HUES6 (cell line): ENCODE results near the gene FBXO38.
"Not testable (repeated sequence)": the region's sequence is repeated elsewhere in the genome, so short reads cannot be mapped to it uniquely, and the experiment has no call there.

ENCODE experiments used
- H3K27ac ChIP-seq: 2 replicates; pipeline ENCODE4 v1.7.0; 2013; ENCODE audit warnings: low read depth, mild to moderate bottlenecking, low read length, inconsistent platforms
- H3K27me3 ChIP-seq: 2 replicates; pipeline ENCODE4 v1.6.1; 2013; ENCODE audit warnings: low read length; ENCODE audit not compliant: control insufficient read depth, insufficient read depth
- H3K36me3 ChIP-seq: 2 replicates; pipeline ENCODE4 v1.6.1; 2013; ENCODE audit warnings: low read length; ENCODE audit not compliant: control insufficient read depth, insufficient read depth
- H3K4me1 ChIP-seq: 2 replicates; pipeline ENCODE4 v1.6.1; 2013; ENCODE audit warnings: low read length; ENCODE audit not compliant: control insufficient read depth, insufficient read depth
- H3K4me3 ChIP-seq: 2 replicates; pipeline ENCODE4 v1.5.1; 2013; ENCODE audit warnings: low read depth, low read length
- H3K9ac ChIP-seq: one replicate; pipeline ENCODE4 v1.6.1; 2013; ENCODE audit warnings: mild to moderate bottlenecking, low read length
- H3K9me3 ChIP-seq: 2 replicates; pipeline ENCODE4 v1.6.1; 2013; ENCODE audit warnings: low read depth, low read length; ENCODE audit not compliant: control insufficient read depth, insufficient read depth

FBXO38 gene

DNA sequence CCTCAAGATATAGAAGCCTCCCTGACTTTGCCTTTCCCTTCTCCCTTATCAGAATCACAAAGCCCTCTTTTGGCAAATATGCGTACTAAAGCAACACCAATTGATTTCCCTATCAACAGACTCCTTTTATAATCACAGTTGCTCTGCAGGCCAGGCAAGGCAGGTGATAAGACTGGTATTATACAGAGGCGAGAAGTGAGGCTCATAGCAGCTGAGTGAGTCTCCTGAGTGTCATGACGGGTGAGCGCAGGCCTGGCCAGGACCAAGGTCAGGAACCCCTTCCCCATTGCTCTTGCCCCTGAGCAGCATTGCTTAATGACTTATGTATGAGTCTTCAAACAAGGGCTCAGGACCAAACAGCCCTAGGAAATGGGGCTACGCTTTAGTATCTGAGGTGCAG, 70.8 kb downstream of the FBXO38 start:
- H3K9ac ChIP-seq: no peak overlapping the region
- peaks cover 24% of the 10 kb centered on the region for H3K4me1 ChIP-seq
- H3K4me3 ChIP-seq: no peak overlapping the region
- no peaks in the 10 kb centered on the region for H3K27me3 ChIP-seq
- no peaks in the 10 kb centered on the region for H3K36me3 ChIP-seq
- no peaks in the 10 kb centered on the region for H3K9me3 ChIP-seq
- H3K27ac ChIP-seq: no peak overlapping the region

DNA sequence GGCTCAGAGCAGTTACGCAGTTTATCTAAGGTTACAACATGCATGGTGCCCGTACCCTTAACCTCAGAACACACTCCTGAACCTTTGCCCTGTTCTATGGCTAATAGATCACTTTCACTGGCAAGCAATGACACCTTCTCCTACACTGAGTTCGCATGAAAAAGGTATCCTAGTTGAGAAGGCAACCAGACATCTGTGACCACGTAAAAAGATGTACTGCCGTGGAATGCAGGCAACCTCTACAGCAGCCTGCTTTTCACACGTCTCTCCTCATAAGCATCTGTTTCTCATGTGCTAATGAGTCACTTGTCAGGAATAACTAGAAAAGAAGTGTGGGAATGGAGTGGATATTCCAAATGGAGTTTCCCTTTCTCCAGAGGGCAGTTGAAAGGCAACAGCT, 71.4 kb downstream of the FBXO38 start:
- peaks cover 24% of the 10 kb centered on the region for H3K4me1 ChIP-seq
- H3K27me3 ChIP-seq: no peaks in the 10 kb centered on the region
- H3K4me3 ChIP-seq: no peak overlapping the region
- H3K36me3 ChIP-seq: no peaks in the 10 kb centered on the region
- H3K27ac ChIP-seq: no peak overlapping the region
- H3K9ac ChIP-seq: no peak overlapping the region
- H3K9me3 ChIP-seq: no peaks in the 10 kb centered on the region

DNA sequence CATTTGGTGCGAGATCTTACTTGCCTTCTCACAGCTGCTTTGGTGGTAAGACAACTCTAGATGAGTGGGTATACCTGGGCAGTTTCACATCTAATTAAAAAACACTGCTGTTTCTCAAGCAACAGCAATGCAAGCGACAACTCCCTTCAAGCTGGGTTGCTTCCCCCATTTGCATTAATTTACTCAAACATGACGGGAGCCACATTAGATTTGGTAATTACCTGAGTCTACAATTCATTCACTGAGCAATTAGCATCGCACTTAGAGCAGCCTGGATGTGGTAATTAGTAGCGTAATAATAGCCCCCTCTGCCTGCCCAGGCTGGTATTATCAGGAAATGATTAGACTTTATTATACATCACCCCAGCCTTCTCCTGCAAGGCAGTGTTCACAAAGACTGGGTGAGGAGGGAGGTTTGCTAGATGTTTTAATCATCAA, 73.4 kb downstream of the FBXO38 start:
- H3K9me3 ChIP-seq: no peaks in the 10 kb centered on the region
- H3K27me3 ChIP-seq: no peaks in the 10 kb centered on the region
- H3K27ac ChIP-seq: no peak overlapping the region
- no peak overlapping the region for H3K4me3 ChIP-seq
- no peaks in the 10 kb centered on the region for H3K36me3 ChIP-seq
- H3K4me1 ChIP-seq: peaks cover 24% of the 10 kb centered on the region
- no peak overlapping the region for H3K9ac ChIP-seq

DNA sequence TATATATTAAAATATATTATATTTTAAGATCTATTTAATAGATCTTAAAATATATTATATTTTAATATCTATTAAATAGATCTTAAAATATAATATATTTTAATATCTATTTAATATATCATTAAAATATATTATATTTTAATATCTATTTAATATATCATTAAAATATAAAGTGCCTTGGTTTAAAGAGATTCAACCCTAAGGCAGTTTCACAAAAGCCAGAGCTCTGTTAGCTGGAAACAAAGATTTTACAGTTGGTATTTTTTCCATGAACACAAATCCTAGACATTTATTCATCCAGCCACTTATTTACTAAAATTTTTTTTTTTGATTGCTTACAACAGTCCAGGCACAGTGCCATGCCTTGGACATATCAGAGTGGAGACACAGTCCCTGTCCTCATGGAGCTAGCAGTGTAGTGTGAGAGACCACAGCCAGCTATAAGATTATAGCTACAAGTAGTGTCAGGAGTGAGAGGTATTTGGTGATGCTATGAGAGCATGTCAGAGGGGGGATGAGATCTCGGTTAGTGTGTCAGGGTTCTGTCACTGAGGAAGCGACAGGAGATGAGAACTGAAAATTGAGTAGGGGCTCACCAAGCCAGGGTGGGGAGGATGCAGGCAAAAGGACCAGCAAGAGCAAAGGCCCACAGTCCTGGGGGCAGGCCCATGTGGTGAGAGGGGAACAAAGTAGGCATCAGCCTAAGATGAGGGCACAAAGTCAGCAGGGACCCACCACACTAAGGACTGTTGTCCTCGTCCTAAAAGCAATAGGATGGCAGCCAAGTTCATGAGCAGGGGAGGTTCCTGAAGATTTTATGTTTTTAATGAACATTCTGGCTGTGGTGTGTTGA, 74.5 kb downstream of the FBXO38 start:
- Histone ChIP-seq H3K9ac (no peak overlapping the region), H3K27me3 (no peaks in the 10 kb centered on the region), H3K4me1 (peaks cover 20% of the 10 kb centered on the region), H3K36me3 (no peaks in the 10 kb centered on the region), H3K9me3 (no peaks in the 10 kb centered on the region), H3K4me3 (no peak overlapping the region), H3K27ac (no peak overlapping the region)

DNA sequence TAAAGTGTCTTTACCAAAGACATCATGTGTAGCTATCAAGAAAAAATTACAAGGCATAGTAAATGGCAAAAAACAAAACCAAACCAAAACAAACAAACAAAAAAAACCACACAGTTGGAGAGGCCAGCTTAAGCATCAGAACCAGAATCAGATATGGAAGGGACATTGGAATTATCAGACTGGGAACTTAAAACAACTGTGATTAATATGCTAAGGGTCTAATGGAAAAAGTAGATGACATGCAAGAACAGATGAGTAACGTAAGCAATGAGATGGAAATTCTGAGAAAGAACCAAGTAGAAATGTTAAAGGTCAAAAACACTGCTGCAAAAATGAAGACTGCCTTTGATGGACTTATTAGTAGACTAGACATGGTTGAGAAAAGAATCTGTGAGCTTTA, 75.9 kb downstream of the FBXO38 start:
- no peaks in the 10 kb centered on the region for H3K9me3 ChIP-seq
- H3K4me3 ChIP-seq: no peak overlapping the region
- H3K27me3 ChIP-seq: no peaks in the 10 kb centered on the region
- H3K36me3 ChIP-seq: no peaks in the 10 kb centered on the region
- H3K27ac ChIP-seq: no peak overlapping the region
- H3K4me1 ChIP-seq: peaks cover 13% of the 10 kb centered on the region
- H3K9ac ChIP-seq: no peak overlapping the region

DNA sequence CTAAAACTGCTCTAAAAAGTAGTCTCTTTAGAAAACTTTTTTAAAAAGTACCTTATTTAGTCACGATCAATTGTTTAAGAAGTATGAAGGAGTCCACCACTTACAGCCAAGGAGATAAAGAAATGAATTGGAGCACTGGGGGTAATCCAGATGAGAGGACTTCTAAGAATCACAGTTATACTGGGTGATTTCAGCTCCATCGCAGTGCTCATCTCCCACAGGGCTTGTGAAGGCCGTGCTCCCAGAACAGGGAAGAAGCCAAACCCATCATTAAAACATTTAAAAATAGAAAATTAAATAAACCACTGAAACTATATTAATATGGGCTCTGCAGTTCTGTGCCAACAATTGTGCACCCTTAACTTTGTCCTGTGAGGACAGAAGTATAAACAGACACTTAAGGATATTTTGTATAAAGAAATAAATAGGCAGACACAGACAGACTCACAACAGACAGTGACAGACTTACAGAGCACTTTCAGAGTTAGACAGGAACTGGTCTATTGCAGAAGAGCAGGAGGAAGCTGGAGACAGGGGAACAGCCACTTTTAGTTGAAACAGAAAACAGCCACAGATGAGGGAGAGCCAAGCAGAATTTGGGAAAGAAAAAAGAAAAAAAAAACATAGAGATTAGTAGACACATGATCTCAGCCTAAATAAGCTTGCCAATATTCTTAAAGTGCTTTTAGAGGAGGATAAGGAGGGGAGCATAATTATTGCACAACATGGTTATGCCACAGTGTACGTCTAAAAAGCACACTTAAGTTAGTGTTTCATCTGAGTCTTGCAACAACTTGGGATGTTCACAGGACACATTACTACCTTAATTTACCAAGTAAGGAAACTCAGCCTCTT, 81.8 kb downstream of the FBXO38 start:
- Histone ChIP-seq H3K27ac (no peak overlapping the region), H3K27me3 (no peaks in the 10 kb centered on the region), H3K4me3 (no peak overlapping the region), H3K9me3 (no peaks in the 10 kb centered on the region), H3K9ac (no peak overlapping the region), H3K4me1 (no peaks in the 10 kb centered on the region), H3K36me3 (no peaks in the 10 kb centered on the region)

DNA sequence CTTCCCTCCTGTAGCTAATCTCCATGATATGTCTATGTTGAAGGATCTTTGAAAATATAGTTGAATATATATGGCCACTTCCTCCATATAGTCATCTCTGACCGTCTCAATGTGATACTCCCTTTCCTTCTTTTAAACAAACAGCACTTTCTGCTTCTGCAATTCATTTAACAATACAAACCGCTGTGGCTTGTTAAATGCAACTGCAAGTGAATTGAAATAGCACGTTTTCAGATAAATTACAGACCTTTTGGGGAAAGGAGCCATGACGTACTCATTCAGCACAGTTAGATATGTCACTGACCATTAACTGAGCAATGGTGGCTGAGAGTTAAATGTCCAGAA, 82.5 kb downstream of the FBXO38 start:
- H3K36me3 ChIP-seq: no peaks in the 10 kb centered on the region
- no peak overlapping the region for H3K4me3 ChIP-seq
- H3K27ac ChIP-seq: no peak overlapping the region
- H3K4me1 ChIP-seq: no peaks in the 10 kb centered on the region
- H3K9ac ChIP-seq: no peak overlapping the region
- H3K9me3 ChIP-seq: no peaks in the 10 kb centered on the region
- no peaks in the 10 kb centered on the region for H3K27me3 ChIP-seq

DNA sequence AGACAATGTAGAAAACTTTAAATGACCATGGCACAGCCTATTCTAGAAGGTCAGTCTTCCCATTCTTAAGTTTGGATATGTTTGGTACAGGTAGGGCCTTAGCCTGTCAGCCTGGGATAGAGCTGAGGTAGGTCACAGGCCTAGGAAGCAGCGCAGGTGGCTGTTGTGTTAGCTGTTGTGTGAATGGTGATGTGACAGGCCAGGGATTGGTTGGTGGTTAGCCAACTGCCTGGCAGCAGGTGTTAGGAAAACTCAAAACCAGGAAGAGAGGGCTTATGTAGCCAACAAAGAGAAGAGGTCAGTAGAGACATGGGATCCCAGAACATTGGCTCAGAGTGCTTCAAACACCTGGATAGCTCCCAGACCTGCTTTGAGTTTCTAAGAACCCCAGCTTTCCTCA, 84.2 kb downstream of the FBXO38 start:
- H3K27me3 ChIP-seq: no peaks in the 10 kb centered on the region
- no peaks in the 10 kb centered on the region for H3K9me3 ChIP-seq
- H3K4me1 ChIP-seq: no peaks in the 10 kb centered on the region
- H3K27ac ChIP-seq: no peak overlapping the region
- H3K9ac ChIP-seq: no peak overlapping the region
- no peaks in the 10 kb centered on the region for H3K36me3 ChIP-seq
- H3K4me3 ChIP-seq: no peak overlapping the region

DNA sequence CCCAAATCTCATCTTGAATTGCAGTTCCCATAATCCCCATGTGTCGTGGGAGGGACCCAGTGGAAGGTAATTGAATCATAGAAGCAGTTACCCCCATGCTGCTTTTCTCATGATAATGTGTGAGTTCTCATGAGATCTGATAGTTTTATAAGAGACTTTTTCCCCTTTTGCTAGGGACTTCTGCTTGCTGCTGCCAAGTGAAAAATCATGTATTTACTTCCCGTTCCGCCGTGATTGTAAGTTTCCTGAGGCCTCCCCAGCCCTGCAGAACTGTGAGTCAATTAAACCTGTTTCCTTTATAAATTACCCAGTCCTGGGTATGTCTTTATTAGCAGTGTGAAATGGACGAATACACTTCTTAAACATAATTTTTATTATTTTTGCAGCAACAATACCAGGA, 85.0 kb downstream of the FBXO38 start:
- H3K4me1 ChIP-seq, H3K9ac ChIP-seq, H3K27ac ChIP-seq, H3K27me3 ChIP-seq, H3K9me3 ChIP-seq, H3K4me3 ChIP-seq, H3K36me3 ChIP-seq: not testable (repeated sequence)

DNA sequence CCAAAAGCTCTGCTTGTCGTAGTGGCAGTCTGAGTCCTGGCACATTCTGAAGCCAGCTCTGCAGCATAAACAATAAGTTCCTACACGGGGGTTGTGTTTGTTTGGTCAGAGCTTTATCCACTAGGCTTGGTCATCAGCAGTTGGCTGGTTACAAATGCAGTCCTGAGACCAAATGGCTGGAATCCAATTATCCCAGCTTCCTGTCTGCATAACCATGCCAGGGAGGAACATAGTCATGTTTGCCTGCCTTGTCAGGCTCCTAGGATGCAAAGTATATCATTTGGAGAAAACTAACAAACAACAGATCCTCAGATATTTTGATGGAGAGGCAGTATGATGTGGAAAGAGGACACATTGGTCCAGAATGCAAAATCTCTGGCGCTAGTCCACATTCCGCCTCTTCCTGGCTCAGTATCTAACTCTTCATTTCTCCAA, 85.8 kb downstream of the FBXO38 start:
- Histone ChIP-seq H3K36me3 (no peaks in the 10 kb centered on the region), H3K4me1 (peaks cover 2% of the 10 kb centered on the region; the same call in 1 of the 2 replicates)

DNA sequence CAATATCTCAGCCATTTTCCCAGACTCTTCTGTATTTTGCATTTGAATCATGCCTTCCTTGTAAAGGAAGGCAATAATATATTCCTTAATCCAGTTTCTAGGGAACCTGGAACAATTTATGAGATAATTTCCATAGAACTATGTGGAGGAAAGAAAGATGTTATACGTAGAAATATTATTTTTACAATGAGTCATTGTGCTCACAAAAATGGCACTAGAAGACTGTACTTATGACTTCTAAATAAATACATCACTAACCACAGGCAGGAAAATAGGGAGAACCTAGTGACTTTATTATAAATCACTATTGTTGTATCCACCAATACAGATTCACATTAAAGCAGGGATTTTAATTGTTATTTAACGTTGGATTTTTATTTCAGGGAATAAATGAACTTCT, 87.6 kb downstream of the FBXO38 start:
- Histone ChIP-seq H3K9me3 (no peaks in the 10 kb centered on the region), H3K27me3 (no peaks in the 10 kb centered on the region), H3K4me3 (no peak overlapping the region), H3K36me3 (no peaks in the 10 kb centered on the region), H3K27ac (no peak overlapping the region), H3K4me1 (peaks cover 3% of the 10 kb centered on the region; the same call in 1 of the 2 replicates), H3K9ac (no peak overlapping the region)

More for the DNA sequence above, 85.8 kb downstream of the FBXO38 start:
- Histone ChIP-seq H3K27ac (no peak overlapping the region), H3K9me3 (no peaks in the 10 kb centered on the region), H3K27me3 (no peaks in the 10 kb centered on the region), H3K4me3 (no peak overlapping the region), H3K9ac (no peak overlapping the region)
